Measurements from ENCODE around the gene FAM32A.

Gene FAM32A

GRCh38 chr19:16198370-16198651, 13.1 kb downstream of the FAM32A start:
- H3K27ac ChIP-seq, result peak overlapping the region; percentile 83

DNA sequence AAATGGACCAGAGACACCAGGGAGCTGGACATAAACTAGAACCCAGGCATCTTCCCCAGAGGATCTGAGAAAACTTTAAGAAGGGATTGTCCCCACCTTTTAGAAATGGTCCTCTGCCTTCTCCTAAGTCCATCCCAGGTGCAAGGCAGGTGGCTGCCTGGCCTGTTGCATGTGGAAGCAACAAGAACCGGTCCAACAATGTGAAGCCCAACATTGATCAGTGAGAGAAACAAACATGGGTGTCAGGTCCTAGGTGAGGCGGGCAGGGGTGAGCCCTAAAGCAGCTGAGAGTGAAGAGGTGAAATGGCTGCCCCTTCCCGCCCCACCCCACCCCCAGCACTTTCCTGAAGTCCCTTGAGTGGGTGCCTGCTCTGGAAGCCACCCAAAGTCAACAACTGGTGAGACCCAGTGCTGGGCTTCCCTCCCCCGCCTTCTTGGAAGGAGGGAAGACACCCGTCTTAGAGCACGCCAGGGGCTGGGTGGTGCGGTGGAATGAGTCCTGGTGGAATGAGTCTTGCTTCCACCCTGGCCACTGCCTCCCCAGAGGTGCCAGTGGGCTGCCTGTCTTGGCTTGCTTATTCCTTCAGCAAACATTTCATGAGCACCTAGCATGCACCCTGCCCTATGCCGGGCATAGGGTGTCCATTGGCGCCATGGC, 14.2 kb downstream of the FAM32A start:
- no peak overlapping the region for H3K27ac ChIP-seq
- TF ChIP-seq CTCF (IDR thresholded peaks at IDR 0.05) (no peak), ZFX (IDR thresholded peaks at IDR 0.05; ENCODE audit: borderline replicate concordance) (no peak)

More at GRCh38 chr19:16198370-16198651, 13.1 kb downstream of the FAM32A start:
- TF ChIP-seq CTCF (IDR thresholded peaks at IDR 0.05) (no peak), ZFX (IDR thresholded peaks at IDR 0.05; ENCODE audit: borderline replicate concordance) (no peak)

DNA sequence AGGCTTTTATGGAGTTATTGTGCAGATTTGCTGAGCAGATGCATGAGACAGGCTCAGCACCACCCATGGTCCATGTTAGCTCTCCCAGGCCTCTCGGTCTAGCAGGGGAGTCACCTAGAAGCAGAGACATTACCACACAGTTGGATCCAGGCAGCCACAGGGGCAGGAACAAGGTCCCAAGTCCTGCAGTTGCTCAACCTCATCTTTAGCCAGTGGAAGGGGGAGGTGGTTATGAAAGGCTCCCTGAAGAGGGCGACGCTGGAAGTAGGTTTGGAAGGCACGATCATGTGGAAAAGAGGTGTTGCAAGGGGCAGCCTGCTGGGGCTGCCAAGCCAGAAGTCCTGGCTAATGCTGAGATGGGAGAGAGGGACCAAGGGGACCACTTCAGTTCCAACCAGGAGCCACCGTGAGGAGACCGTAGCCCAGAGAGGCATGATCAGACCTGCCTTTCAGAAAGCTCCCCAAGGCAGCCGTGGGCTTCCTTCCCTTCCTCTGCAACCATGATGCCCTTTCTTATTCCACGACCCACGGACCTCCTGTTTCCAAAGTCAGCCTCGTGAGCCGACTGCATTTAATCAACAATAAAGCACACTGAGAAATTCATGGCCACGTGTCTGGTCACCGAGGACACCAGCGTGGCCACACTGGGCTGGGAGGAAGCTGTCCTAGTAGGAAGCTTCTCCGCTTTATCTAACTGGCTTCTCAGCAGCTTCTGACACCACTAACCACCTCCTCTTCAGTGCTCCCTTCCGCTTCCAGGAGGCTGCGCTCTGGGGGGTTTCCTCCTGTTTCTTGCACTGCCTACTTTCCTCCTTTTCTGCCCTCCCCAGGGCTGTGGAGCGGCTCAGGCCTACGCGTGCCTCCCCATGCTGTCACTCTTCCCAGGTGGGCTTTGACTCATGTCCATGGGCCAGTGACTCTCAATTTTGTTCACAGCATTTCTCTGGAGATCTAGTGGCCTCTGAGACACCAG, 15.1 kb downstream of the FAM32A start:
- no peak overlapping the region for H3K27ac ChIP-seq
- no peak for TF ChIP-seq CTCF (IDR thresholded peaks at IDR 0.05)

GRCh38 chr19:16201011-16201391, 15.8 kb downstream of the FAM32A start:
- no peak for TF ChIP-seq ZFX (IDR thresholded peaks at IDR 0.05; ENCODE audit: borderline replicate concordance)
- no peak for TF ChIP-seq CTCF (IDR thresholded peaks at IDR 0.05)
- H3K27ac ChIP-seq, result no peak overlapping the region

GRCh38 chr19:16202320-16203255, 17.4 kb downstream of the FAM32A start:
- TF ChIP-seq CTCF (IDR thresholded peaks at IDR 0.05) (no peak), ZFX (IDR thresholded peaks at IDR 0.05; ENCODE audit: borderline replicate concordance) (no peak)
- no peak overlapping the region for H3K27ac ChIP-seq

DNA sequence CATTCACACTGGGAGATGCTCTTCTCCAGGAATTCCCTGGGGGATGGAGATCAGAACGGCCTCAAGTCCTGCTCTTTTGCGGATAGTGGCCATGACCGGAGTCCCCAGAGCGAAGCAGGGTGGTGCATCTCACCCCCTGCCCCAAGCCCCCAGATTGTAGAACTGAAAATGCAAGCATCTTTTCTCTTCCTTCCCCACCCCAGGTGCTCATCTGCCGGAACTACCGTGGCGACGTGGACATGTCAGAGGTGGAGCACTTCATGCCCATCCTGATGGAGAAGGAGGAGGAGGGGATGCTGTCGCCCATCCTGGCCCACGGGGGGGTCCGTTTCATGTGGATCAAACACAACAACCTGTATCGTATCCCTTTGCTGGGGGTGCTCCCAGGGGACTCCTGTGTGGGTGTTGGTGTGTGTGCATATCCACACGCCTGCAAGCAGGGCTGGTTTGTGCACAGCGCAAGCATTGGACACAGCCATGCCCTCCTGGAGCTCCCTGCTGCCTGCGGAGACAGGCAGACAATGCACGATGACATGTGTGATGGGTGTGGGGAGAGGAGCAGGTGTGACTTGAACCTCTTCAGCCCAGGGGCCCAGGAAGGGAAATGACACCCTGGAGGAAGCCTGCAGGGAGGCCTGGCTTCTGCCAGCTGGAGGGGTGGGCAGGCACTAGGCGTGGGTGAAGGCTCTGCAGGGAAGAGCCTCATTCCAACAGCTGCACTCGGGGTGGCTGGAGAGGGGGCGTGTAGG, 18.2 kb downstream of the FAM32A start:
- TF ChIP-seq ZFX (IDR thresholded peaks at IDR 0.05; ENCODE audit: borderline replicate concordance) (no peak), CTCF (IDR thresholded peaks at IDR 0.05) (no peak)
- H3K27ac ChIP-seq, result no peak overlapping the region

Data from 22Rv1 (cell line).